Duodenal mucosa (tissue), 2 donors: Measurements from ENCODE around the gene ARHGAP31.

ENCODE experiments used
- H3K27ac ChIP-seq: one replicate; pipeline ENCODE4 v1.7.0; 2013; ENCODE audit warnings: low read depth, low read length
- H3K27me3 ChIP-seq, 2 donors: one replicate each; pipeline ENCODE4 v1.7.0; 2013; ENCODE audit warnings: low read length in 2 of 2, control low read depth in 1 of 2; ENCODE audit not compliant: insufficient read depth in 2 of 2, control insufficient read depth in 1 of 2
- H3K36me3 ChIP-seq, 2 donors: one replicate each; pipeline ENCODE4 v1.7.0; 2013; ENCODE audit warnings: low read length in 2 of 2, control low read depth in 1 of 2; ENCODE audit not compliant: insufficient read depth in 2 of 2, control insufficient read depth in 1 of 2
- H3K4me1 ChIP-seq, 2 donors: one replicate each; pipeline ENCODE4 v1.7.0; 2013; ENCODE audit warnings: low read length in 2 of 2, control low read depth in 1 of 2; ENCODE audit not compliant: insufficient read depth in 2 of 2, control insufficient read depth in 1 of 2
- H3K4me3 ChIP-seq, 2 donors: one replicate each; pipeline ENCODE4 v1.7.0; 2013; ENCODE audit warnings: low read length in 2 of 2, low read depth in 1 of 2
- H3K9ac ChIP-seq, 2 donors: one replicate each; pipeline ENCODE4 v1.7.0; 2013; ENCODE audit warnings: low read length in 2 of 2, low read depth in 1 of 2
- H3K9me3 ChIP-seq, 2 donors: one replicate each; pipeline ENCODE4 v1.7.0; 2013; ENCODE audit warnings: low read length in 2 of 2, control low read depth in 1 of 2; ENCODE audit not compliant: control insufficient read depth in 1 of 2

The ARHGAP31 gene

GRCh38 chr3:119402791-119403190, 108.6 kb downstream of the ARHGAP31 start:
- H3K27me3 ChIP-seq = no peaks in the 10 kb centered on the region
- no peak overlapping the region for H3K9ac ChIP-seq
- H3K4me1 ChIP-seq = no peaks in the 10 kb centered on the region
- H3K4me3 ChIP-seq = no peak overlapping the region
- no peak overlapping the region for H3K27ac ChIP-seq
- H3K9me3 ChIP-seq = no peaks in the 10 kb centered on the region
- peaks cover 0 to 4% of the 10 kb centered on the region in 2 donors for H3K36me3 ChIP-seq

DNA sequence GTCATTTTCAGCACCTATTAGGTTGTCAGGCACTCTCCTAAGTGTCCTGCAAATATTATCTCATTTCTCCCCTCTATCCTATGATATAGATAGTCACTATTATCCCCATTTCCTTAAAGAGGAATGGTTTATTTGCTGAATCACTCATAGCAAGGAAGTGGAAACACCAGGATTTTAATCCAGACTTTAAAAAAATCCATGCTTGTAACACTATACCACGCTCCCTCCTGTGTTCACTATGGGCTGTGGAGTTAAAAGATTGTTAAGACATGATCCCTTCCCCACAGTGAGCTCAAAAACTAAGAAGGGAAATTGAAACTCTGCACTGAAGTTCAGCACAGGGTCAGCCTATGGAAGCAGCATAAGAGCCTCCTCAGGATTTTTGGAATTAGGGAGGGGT, 109.0 kb downstream of the ARHGAP31 start:
- H3K27ac ChIP-seq = no peak overlapping the region
- H3K27me3 ChIP-seq = no peaks in the 10 kb centered on the region
- no peaks in the 10 kb centered on the region for H3K4me1 ChIP-seq
- no peak overlapping the region for H3K4me3 ChIP-seq
- H3K9ac ChIP-seq = no peak overlapping the region
- no peaks in the 10 kb centered on the region for H3K9me3 ChIP-seq
- H3K36me3 ChIP-seq = peaks cover 0 to 4% of the 10 kb centered on the region in 2 donors

GRCh38 chr3:119405315-119405714, 111.1 kb downstream of the ARHGAP31 start:
- H3K9me3 ChIP-seq = no peaks in the 10 kb centered on the region
- H3K27ac ChIP-seq = no peak overlapping the region
- H3K36me3 ChIP-seq = peaks cover 0 to 8% of the 10 kb centered on the region in 2 donors
- H3K4me1 ChIP-seq = no peaks in the 10 kb centered on the region
- no peaks in the 10 kb centered on the region for H3K27me3 ChIP-seq
- H3K4me3 ChIP-seq = no peak overlapping the region
- H3K9ac ChIP-seq = no peak overlapping the region

- Histone ChIP-seq H3K9me3 (no peaks in the 10 kb centered on the region), H3K9ac (no peak overlapping the region), H3K4me1 (no peaks in the 10 kb centered on the region), H3K27me3 (no peaks in the 10 kb centered on the region), H3K4me3 (no peak overlapping the region), H3K27ac (no peak overlapping the region), H3K36me3 (peaks cover 0 to 13% of the 10 kb centered on the region in 2 donors)
Measured at GRCh38 chr3:119408243-119408950, 114.2 kb downstream of the ARHGAP31 start.

GRCh38 chr3:119409844-119410243, 115.7 kb downstream of the ARHGAP31 start:
- no peak overlapping the region for H3K27ac ChIP-seq
- H3K9ac ChIP-seq = no peak overlapping the region
- no peaks in the 10 kb centered on the region for H3K27me3 ChIP-seq
- H3K9me3 ChIP-seq = no peaks in the 10 kb centered on the region
- no peak overlapping the region for H3K4me3 ChIP-seq
- no peaks in the 10 kb centered on the region for H3K4me1 ChIP-seq
- H3K36me3 ChIP-seq = peaks cover 4 to 20% of the 10 kb centered on the region in 2 donors

- H3K27ac ChIP-seq = no peak overlapping the region
- no peaks in the 10 kb centered on the region for H3K27me3 ChIP-seq
- H3K9me3 ChIP-seq = no peaks in the 10 kb centered on the region
- H3K36me3 ChIP-seq = peaks cover 4 to 26% of the 10 kb centered on the region in 2 donors
- H3K4me1 ChIP-seq = no peaks in the 10 kb centered on the region
- no peak overlapping the region for H3K4me3 ChIP-seq
- H3K9ac ChIP-seq = no peak overlapping the region
Measured at GRCh38 chr3:119413603-119414280, 119.6 kb downstream of the ARHGAP31 start.

- Histone ChIP-seq H3K27me3 (no peaks in the 10 kb centered on the region), H3K36me3 (peaks cover 4 to 17% of the 10 kb centered on the region in 2 donors), H3K4me1 (no peaks in the 10 kb centered on the region), H3K4me3 (no peak overlapping the region), H3K27ac (no peak overlapping the region), H3K9me3 (no peaks in the 10 kb centered on the region), H3K9ac (no peak overlapping the region)
Measured at GRCh38 chr3:119416873-119417272, 122.7 kb downstream of the ARHGAP31 start.

- no peak overlapping the region for H3K4me3 ChIP-seq
- no peak overlapping the region for H3K9ac ChIP-seq
- H3K4me1 ChIP-seq = no peaks in the 10 kb centered on the region
- no peak overlapping the region for H3K27ac ChIP-seq
- H3K36me3 ChIP-seq = peaks cover 4 to 17% of the 10 kb centered on the region in 2 donors
- H3K9me3 ChIP-seq = no peaks in the 10 kb centered on the region
- no peaks in the 10 kb centered on the region for H3K27me3 ChIP-seq
Measured at GRCh38 chr3:119417771-119418512, 123.8 kb downstream of the ARHGAP31 start.

DNA sequence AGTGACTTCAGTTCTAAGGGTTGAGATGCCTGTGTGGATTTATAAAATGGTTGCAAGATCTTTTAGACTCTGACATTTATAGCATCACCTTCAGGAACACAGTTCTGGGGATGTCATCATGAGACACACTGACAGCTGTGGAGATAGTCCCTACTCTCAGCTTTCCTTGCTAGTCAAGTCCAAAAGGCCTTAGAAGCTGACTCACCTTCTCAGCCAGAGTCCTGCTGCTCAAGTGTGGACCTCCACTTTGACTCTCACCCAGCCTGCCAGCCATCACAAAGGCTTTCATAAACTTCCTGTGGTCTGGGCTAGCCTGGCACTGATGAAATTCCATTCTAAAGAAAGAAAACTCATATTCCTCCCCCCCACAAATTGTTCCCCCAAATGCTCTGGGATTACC, 124.5 kb downstream of the ARHGAP31 start:
- Histone ChIP-seq H3K9ac (no peak overlapping the region), H3K27me3 (no peaks in the 10 kb centered on the region), H3K9me3 (no peaks in the 10 kb centered on the region), H3K36me3 (peaks cover 4 to 17% of the 10 kb centered on the region in 2 donors), H3K4me1 (no peaks in the 10 kb centered on the region), H3K4me3 (no peak overlapping the region), H3K27ac (no peak overlapping the region)

DNA sequence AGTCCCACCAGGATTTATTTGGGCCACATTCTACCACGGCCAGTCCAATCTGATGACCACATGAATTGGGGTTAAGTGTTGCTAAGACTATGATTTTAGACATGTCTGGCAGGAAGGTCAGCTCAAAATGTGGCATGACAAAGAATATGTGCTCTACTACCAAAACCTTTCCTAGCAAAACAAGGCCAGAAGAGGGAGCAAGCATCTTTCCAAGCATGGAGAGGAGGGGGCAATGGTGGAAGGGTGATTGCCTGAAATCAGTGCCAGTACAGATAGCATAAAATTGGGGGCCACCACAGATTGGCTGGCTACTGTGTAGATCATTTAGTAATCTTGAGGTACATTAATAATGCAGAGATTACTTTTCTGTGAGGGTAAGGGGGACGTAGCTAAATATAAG, 126.0 kb downstream of the ARHGAP31 start:
- H3K9me3 ChIP-seq = peaks cover 0 to 2% of the 10 kb centered on the region in 2 donors
- no peaks in the 10 kb centered on the region for H3K4me1 ChIP-seq
- peaks cover 0 to 7% of the 10 kb centered on the region in 2 donors for H3K36me3 ChIP-seq
- H3K4me3 ChIP-seq = no peak overlapping the region
- no peak overlapping the region for H3K9ac ChIP-seq
- no peak overlapping the region for H3K27ac ChIP-seq
- no peaks in the 10 kb centered on the region for H3K27me3 ChIP-seq
